GM12892 (cell line): ENCODE measurements around the gene EXD2.

Experiments
- POLR2A ChIP-seq: IDR thresholded peaks from 2 replicates; pipeline ENCODE4 v1.6.1; 2011; ENCODE audit warnings: low read depth, low read length, control low read depth
- POLR2AphosphoS5 ChIP-seq: IDR thresholded peaks from 2 replicates; pipeline ENCODE4 v1.6.1; 2011; ENCODE audit warnings: low read depth, low read length, control low read depth

GRCh38 chr14:69247676-69248440 lies 56.6 kb downstream of the EXD2 start:
- no peak for TF ChIP-seq POLR2AphosphoS5
- no peak for TF ChIP-seq POLR2A
